Neural progenitor cell (in vitro differentiated cells): Measurements from ENCODE around the gene ZP2.

Experiments
- EZH2 ChIP-seq: fragments of 200-600 bp; sonication (generic); IDR thresholded peaks from 2 replicates; pipeline ENCODE4 v1.6.1; 2017; ENCODE audit warnings: antibody characterized with exemption, mild to moderate bottlenecking, moderate library complexity
- EZH2phosphoT487 ChIP-seq: fragments of 200-600 bp; sonication (generic); IDR thresholded peaks from 2 replicates; pipeline ENCODE4 v1.6.1; 2017; ENCODE audit warnings: antibody characterized with exemption
- TF ChIP-seq, protein P1 (sequence below): fragments of 200-600 bp; sonication (generic); IDR thresholded peaks from 2 replicates; pipeline ENCODE4 v1.5.1; 2017; ENCODE audit warnings: antibody characterized with exemption, mild to moderate bottlenecking

- TF ChIP-seq, protein P1, sequence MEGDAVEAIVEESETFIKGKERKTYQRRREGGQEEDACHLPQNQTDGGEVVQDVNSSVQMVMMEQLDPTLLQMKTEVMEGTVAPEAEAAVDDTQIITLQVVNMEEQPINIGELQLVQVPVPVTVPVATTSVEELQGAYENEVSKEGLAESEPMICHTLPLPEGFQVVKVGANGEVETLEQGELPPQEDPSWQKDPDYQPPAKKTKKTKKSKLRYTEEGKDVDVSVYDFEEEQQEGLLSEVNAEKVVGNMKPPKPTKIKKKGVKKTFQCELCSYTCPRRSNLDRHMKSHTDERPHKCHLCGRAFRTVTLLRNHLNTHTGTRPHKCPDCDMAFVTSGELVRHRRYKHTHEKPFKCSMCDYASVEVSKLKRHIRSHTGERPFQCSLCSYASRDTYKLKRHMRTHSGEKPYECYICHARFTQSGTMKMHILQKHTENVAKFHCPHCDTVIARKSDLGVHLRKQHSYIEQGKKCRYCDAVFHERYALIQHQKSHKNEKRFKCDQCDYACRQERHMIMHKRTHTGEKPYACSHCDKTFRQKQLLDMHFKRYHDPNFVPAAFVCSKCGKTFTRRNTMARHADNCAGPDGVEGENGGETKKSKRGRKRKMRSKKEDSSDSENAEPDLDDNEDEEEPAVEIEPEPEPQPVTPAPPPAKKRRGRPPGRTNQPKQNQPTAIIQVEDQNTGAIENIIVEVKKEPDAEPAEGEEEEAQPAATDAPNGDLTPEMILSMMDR: no peak
- no peak for TF ChIP-seq EZH2
- TF ChIP-seq EZH2phosphoT487: no peak
These were observed 60.9 kb downstream of the ZP2 start, which contains the start of gene DNAH3 for GRCh38 chr16:21150375-21151001.
